OCI-M1 (cell line): Measurements from ENCODE around the gene TNFSF8.
A peak's percentile ranks its signal among the peaks of the same experiment; 100 is the strongest.

Experiments used
- DNase-seq: peaks from one replicate; lab custom pipeline; 2025; lab: John Stamatoyannopoulos, UW

The TNFSF8 gene, protein sequence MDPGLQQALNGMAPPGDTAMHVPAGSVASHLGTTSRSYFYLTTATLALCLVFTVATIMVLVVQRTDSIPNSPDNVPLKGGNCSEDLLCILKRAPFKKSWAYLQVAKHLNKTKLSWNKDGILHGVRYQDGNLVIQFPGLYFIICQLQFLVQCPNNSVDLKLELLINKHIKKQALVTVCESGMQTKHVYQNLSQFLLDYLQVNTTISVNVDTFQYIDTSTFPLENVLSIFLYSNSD

DNA sequence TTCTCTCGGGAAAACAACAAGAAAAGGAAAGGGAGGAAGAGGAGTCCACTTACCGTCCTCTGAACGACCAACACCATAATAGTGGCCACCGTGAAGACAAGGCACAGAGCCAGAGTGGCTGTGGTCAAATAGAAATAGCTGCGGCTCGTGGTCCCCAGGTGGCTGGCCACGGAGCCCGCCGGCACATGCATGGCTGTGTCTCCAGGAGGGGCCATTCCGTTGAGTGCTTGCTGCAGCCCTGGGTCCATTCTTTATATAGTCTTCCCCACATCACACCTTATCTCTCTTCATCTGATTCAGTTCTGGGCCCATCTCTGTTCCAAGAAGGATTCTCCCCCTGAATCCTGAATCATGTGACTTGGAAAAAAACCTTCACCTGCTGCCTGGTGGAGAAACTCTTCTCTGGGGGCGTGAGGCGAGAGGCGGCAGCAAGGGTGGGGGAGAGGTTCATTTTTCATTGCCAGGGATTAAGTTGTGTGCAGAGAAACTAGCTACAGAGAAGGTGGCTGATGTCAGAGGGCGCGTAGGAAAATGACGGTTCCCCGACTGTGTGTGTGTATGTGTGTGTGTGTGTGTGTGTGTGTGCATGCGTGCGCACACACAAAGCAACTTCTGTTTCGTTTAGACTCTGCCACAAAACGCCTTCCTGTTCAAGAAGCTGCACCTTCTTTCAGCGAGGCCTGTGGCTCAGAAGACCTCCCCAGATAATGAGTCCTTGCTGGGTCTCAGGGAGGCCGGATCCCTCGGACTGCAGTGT is at the start of gene TNFSF8:
Gene TNFSF8 (minus strand): TSS at position 536 of the 757 bp plus-strand sequence. CDS start 288 bp downstream, at position 248.
- no peak for DNase-seq

DNA sequence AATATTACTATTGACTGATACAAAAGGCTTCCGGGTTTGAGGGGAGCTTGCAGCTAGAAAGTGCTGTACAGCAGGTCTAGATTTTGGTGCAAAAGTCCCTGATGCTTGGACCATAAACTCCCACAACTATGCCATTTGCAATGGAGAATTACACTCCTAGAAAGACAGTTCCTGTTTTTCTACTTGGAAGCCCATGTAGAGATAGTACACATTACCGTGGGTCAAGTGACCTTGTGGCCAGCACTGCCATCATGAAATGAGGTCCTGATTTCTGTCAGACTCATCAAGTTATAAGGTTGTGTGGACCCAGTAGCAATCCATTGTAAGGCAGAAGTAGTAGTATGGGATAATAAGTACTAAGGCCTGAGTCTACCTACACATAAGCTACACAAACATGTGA is 42.8 kb upstream of the TNFSF8 start:
- DNase-seq, result no peak

GRCh38 chr9:114972510-114973136 is 42.2 kb upstream of the TNFSF8 start:
- DNase-seq, result no peak

DNA sequence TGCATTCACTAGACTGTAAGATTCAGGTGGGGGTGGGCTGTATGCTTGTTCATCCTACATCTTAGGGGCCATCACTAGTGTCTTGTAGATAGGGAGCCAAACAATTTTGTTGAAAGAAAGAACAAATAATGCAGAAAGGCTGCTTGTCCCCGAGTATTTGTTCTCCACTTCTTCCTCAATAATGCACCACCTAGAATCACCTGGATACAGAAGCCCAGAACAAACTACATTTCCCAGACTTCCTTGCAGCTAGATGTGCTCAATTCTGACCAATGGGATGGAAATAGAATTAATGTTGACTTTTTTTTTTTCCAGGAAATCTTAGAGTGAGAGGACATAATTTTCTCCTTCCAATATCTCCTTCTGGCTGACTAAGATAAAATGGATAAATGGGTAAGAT is 38.9 kb upstream of the TNFSF8 start:
- no peak for DNase-seq

GRCh38 chr9:114968671-114969070 is 38.3 kb upstream of the TNFSF8 start:
- DNase-seq, result no peak

GRCh38 chr9:114965564-114965963 is 35.2 kb upstream of the TNFSF8 start:
- no peak for DNase-seq

DNA sequence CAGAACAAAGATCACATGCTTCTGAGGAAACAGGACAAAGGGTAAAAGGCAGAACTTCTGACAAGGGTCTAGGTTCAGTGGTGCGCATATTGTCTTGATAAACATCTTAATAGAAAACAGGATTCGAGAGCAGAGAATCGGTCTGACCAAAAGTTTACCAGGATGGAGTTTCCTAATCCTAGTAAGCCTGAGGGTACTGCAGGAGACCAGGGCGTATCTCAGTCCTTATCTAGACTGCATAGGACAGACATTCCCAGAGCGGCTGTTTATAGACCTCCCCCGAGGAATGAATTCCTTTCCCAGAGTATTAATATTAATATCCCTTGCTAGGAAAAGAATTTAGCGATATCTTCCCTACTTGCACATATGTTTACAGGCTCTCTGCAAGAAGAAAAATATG is 32.4 kb upstream of the TNFSF8 start:
- no peak for DNase-seq

DNA sequence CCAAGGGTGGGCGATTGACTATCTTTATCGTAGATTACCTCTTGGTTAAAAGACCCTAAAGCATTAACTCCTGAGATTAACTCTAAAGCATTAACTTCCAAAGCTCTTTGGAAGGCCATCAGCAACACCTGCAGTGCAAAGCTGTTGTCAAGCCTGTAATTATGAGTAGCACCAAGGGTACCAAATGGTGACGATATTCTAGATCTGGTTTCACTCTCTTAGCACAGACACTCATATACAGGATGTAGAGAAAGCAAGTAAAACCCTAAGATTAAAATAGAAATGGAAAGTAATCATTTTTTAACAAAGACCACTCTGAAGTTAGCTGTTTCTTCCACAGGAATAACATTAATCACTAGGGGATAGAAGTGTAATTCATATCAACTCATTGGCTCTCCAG is 29.9 kb upstream of the TNFSF8 start:
- DNase-seq, result no peak

GRCh38 chr9:114958844-114959235 is 28.4 kb upstream of the TNFSF8 start:
- DNase-seq, result no peak

- DNase-seq, result no peak
Measured at GRCh38 chr9:114958021-114958843, 27.8 kb upstream of the TNFSF8 start.

- DNase-seq, result no peak
Measured at GRCh38 chr9:114957558-114957957, 27.2 kb upstream of the TNFSF8 start.

GRCh38 chr9:114954956-114955582 is 24.7 kb upstream of the TNFSF8 start:
- DNase-seq, result no peak

DNA sequence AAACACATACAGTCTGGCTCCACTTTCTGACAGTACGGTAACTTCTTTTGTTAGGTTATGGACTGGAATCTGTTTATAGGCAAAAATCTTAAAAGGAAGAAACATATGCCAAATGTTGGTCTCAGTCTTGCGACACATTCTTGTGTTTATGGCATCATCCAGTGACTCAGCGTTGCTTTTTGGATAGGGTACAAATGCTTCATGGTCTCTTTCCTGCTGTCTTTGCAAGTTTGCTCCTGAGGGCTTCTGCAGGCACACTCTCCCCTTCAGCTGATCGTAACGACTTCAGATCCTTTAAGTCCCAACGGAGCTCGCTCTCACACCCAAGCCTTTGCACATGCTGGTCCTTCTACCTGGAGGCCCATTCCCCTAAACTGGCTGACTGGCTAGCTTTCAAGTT is 23.6 kb upstream of the TNFSF8 start:
- DNase-seq, result peak; percentile 35

DNA sequence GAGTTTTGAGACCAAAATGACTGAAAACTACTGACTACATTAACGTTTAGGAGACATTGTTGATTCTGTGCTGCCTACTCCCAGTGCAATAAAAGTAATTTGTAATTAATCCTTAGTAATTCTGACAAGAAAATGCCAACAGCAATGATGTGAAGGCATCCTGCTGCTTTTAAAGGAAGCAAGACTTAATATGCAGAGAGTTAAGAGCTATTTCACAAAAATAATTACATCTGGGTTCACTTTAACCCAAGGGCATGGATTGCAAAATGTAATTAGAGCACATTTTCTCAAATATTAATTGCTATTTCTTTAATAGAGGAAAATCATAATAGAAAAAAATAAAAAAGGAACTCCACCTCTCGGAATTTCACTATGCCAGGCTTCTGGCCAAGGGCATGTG is 22.7 kb upstream of the TNFSF8 start:
- DNase-seq, result no peak

- no peak for DNase-seq
Measured at GRCh38 chr9:114950761-114951160, 20.4 kb upstream of the TNFSF8 start.

DNA sequence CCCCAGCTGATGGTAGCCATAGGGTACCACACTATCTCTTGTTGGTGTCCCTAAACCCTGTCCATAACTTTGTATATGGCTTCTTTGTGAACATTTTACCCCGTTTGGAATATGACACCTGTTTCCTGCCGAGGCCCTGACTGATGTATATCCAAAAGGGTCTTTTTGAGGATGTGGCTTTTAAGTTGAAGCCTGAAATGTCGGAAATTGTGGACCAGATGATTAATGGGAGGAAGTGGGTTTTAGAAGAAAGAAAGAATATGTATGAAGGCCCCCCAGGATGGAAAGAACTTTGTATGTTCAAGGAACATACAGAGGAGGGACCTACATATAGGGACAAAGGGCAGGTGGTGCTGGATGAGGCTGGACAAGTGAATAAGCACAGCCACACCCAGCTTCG is 16.7 kb upstream of the TNFSF8 start:
- no peak for DNase-seq

DNA sequence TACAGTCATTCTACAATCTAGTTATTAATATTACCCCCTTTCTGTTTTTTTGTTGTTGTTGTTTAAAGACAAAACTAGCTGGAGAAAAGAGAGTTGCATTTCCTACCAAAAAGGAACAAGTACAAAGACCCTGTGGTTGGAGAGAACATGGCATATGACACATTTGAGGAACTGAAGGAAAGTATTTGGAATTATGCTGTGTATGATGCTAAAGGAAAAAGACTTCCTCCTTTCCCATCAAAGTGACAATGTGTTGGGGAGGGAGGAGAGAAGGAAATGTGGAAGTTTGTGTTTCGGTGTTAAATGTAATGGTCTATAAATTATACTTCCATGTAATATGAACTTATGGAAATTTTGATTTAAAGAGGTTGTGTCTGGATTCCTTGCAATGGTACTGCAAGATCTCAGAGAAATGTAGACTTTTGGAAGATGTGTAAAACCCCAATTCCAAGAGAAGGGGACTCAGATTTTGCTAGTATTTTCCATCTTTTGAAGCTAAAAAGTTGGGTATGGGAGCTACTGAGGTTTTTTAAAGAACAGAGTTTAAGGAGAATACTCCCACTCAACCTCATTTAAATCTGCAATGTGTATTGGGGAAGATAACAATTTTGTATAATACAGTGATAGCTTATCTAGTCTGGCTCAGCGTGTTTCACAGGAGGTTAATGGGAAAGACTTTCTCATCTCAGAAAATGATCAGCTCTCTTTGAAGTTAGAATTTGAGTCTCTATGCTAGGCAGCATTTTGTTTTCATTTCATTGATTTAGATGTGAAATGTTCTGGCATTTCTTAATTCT is 15.4 kb upstream of the TNFSF8 start:
- peak; percentile 42 for DNase-seq

GRCh38 chr9:114941376-114941775 is 11.0 kb upstream of the TNFSF8 start:
- no peak for DNase-seq

DNA sequence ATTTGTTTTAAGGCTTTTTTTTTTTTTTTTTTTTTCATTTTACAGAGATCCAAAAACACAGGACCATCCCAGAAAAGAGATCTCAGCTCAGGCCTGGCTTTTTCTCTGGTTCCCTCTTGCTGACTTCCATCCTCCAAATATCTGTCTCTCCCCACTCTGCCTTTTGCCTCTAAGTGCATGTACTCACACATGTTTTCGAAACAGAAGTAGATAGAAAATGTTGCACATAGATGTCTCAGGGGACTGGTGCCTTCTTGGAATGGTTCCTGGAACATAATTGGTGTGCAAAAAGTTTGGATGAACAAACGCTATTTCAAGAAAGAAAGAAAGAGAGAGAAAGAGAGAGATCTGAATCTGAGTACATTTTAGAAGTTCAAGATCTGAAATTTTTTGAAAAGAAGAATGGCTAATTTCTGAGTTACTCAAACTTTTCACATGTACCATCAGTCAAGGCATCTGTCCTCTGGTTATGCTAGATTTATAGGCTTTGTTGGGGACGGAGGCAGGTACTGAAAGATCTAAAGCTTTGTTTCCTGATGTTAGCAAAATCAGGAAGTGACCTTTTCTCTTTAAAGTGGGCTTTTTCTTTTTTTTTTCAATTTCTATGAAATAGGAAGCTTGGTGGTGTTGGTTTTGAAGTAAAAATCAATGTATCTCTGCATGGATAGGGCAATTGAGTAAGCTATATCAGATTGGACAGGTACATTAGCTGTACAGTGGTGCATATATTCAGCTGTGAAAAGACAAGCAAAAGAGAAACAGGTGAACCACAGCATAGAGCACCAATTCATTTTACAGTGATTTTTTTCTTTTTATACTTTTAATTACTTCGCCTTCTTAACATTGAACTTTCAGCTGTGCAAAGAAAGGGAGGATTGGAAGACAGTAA is 8.5 kb upstream of the TNFSF8 start:
- no peak for DNase-seq

DNA sequence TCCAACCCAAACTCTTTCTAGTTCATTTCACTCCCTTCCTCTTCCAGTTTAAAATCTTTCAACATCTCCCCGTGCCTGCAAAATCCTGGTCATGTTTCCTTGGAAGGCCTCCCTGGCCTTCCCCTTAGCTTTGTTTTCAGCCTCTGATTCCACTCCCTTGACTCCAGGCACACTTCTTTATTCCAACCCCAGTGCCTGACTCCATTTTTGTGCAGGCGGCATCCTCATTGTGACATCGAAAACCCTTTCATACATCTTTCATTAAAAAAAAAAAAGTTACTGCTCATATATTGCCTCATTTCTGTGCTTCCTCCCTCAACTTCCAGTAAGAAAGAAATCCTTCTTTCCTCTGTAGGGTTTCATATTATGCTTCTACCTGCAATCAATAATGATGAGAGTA is 7.1 kb upstream of the TNFSF8 start:
- DNase-seq, result no peak
